GM19452 (cell line): Measurements from ENCODE around the gene PSMG4.

Experiments
- ATAC-seq: cut with Tn5 transposase; IDR thresholded peaks from one replicate; pipeline ENCODE4 v1.9.1; 2021; ENCODE audit not compliant: unreplicated experiment

The PSMG4 gene, protein sequence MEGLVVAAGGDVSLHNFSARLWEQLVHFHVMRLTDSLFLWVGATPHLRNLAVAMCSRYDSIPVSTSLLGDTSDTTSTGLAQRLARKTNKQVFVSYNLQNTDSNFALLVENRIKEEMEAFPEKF

GRCh38 chr6:3258720-3259490, at the start of gene PSMG4:
Gene PSMG4, plus strand, starts transcription at chr6:3258947. Its CDS starts 76 bp downstream, at chr6:3259023.
- peak; percentile 66 for ATAC-seq

- peak; percentile 52 for ATAC-seq
Measured at GRCh38 chr6:3209114-3210023, 49.4 kb upstream of the PSMG4 start.

GRCh38 chr6:3210024-3210610, 48.6 kb upstream of the PSMG4 start:
- ATAC-seq = no peak

GRCh38 chr6:3211681-3212080, 47.1 kb upstream of the PSMG4 start:
- ATAC-seq = no peak

GRCh38 chr6:3212261-3212660, 46.5 kb upstream of the PSMG4 start:
- no peak for ATAC-seq

DNA sequence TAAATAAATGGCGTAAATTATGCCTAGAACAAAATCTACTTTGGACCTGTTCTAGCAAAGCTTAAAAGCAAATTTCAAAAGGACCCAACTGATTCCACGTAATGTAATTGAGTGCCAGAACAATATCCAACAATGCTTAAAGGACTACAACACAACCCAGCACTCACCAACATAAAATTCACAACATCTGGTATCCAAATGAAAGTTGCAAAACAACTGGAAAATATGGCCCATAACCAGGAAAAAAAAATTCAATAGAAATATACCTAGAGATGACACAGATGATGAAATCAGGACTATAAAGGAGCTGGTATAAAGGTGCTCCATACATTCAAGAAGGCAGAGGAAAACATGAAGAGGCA, 45.4 kb upstream of the PSMG4 start:
- ATAC-seq = no peak

DNA sequence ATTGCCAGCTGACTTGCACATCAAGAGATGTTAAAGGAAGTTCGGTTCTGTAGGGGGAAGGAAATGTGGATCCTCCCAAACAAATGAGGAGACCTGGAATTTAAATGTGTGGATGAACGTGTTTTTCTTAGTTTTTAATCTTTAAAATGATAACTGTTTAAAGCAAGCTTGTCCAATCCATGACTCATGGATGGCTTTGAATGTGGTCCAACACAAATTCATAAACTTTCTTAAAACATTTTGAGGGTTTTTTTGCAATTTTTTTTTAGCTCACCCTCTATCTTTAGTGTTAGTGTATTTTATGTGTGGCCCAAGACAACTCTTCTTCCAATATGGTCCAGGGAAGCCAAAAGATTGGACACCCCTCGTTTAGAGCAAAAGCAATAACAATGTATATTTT, 43.8 kb upstream of the PSMG4 start:
- no peak for ATAC-seq

- no peak for ATAC-seq
Measured at GRCh38 chr6:3217286-3217685, 41.5 kb upstream of the PSMG4 start.

GRCh38 chr6:3218266-3218665, 40.5 kb upstream of the PSMG4 start:
- ATAC-seq = no peak

DNA sequence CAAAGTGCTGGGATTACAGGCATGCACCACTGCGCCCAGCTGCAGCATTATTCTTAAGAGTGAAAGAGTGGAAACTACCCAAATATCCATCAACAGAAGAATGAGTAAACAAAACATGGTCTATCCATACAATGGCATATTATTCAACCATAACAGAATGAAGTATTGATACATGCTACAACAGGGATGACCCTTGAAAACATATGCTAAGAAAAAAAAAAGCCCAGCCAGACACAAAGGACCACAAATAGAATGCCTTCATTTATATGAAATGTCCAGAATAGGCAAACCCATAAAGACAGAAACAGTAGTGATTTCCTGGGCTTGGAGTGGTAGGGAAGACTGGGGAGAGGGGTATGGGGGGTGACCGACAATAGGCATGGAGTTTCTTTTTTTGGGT, 38.4 kb upstream of the PSMG4 start:
- no peak for ATAC-seq

DNA sequence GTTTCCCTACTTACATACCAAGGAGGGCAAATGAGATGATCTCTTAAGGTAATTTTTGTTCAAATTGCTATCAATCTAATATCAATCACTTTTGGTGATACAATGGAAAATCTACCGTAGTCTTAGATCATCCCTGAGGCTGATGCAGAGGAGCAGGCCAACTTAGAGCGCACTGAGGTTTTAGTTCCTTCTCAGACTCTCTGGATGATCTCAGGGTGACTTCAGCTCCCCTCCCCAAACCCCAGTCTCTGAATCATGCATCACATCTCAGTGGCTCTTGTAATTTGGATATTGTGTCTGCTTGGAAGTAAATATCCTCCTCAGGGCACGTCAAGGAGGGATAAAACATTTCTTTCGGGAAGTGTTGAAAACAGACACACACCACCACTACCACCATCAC, 37.2 kb upstream of the PSMG4 start:
- ATAC-seq = no peak

- no peak for ATAC-seq
Measured at GRCh38 chr6:3222506-3223038, 36.2 kb upstream of the PSMG4 start.

DNA sequence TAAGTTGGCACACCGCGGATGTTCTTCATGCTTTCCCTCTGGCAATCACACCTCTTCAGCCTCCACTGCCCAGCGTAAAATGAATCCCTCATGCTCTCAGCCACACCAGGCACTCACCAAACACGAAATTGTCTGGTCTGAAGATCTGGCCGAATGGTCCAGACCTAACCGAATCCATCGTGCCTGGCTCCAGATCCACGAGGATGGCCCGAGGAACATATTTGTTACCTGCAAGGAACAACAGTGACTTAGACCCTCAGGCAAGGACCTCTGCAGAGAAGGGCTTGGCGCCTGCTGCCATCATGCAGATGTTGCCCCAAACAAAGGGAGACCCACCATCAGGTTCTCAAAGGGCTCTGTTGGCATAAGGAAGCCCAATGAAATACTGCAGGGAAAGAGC, 32.7 kb upstream of the PSMG4 start:
- ATAC-seq = no peak

GRCh38 chr6:3226481-3227362, 32.0 kb upstream of the PSMG4 start:
- no peak for ATAC-seq

DNA sequence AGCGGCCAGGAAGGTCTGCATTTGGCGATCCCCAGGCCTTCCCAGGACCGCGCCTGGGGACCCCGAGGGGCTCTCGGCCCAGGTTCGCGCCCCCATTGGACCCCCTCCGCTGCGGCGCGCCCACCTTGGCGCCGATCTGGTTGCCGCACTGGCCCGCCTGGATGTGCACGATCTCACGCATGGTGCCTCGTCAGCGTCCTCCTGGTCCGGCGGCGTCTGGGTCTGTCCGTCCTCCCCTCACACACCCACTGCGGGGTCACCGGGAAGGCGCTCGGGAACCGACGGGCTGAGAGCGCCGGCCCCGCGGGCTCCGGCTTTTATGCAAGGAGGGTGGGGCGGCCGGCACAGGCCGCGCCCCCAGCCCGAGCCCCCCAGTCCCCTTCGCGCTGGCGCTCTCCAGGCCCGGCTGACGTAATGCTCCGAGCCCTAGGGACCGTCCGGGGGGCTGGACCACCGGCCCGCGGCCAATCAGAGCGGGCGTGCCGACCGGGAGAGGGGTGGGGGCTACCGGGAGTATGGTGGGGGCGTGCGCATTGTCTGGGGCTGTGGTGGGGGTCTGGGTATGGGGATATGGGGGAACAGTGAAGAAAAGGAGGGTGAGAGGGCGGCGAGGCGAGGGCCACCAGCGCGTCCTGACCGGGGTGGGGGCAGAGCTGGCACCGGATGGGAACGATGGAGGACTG, 31.2 kb upstream of the PSMG4 start, which contains the start of gene TUBB2B:
TSS of gene TUBB2B (minus strand) at position 291 of the 683 bp plus-strand sequence. CDS start at position 181, 110 bp downstream.
- ATAC-seq = no peak

DNA sequence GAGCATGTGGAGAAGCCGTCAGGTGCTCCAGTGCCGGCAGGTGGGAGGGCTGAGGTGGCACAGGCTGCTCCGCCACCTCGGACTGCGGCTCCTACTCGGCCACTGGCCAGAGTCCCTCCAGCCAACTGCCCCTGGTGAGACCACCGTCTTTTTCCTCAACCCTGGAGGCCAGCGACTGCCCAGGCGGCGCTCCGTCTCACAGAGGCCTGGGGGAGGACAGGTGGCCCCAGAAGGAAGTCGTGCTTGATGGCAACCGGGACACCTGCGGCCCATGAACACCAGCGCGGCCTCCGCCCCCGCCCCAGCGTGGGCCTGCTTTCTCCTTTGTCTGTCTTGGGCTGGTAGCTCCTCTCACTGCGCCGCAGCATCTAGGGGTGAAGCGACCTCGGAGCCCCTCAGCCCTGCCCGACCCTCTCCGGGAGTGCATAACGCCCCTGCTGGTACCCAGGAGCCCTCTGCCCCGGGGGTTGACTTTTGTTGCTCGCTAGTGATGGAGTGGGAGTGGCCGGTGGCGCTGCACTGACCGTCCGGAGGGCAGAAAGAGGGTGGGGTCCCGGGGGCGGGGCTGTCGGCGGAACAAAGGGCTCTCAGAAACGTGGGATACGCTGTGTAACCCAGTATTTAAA, 30.6 kb upstream of the PSMG4 start:
- ATAC-seq = no peak

- no peak for ATAC-seq
Measured at GRCh38 chr6:3228771-3229565, 29.8 kb upstream of the PSMG4 start.

- ATAC-seq = no peak
Measured at GRCh38 chr6:3229566-3230178, 29.1 kb upstream of the PSMG4 start.
